HL-60 (cell line): ENCODE results near the gene PLCD1.

ENCODE experiments used
- DNase-seq, 2 experiments: peaks; one replicate each; pipeline ENCODE4 v3.0.0-alpha.2; 2010 to 2020; ENCODE audit warnings: low read depth in 1 of 2, low spot score in 1 of 2
- H3K27ac ChIP-seq: fragments of 250-450 bp; sonication (Bioruptor Pico); replicated peaks from 2 replicates; pipeline ENCODE4 v1.5.1; 2020; ENCODE audit warnings: mild to moderate bottlenecking, moderate library complexity
- H3K27me3 ChIP-seq: fragments of 250-450 bp; sonication (Bioruptor Pico); 2 replicates; pipeline ENCODE4 v1.5.1; 2021; ENCODE audit warnings: mild to moderate bottlenecking, moderate library complexity; ENCODE audit not compliant: insufficient read depth, poor library complexity, severe bottlenecking
- H3K4me3 ChIP-seq: replicated peaks from 2 replicates; pipeline ENCODE4 v1.5.1; 2011; ENCODE audit warnings: mild to moderate bottlenecking, control low read depth, low read length; ENCODE audit not compliant: insufficient read depth
- GABPA ChIP-seq: IDR thresholded peaks from 2 replicates; pipeline ENCODE4 v1.6.1; 2012; ENCODE audit warnings: low read depth
- POLR2AphosphoS5 ChIP-seq: IDR thresholded peaks from 2 replicates; pipeline ENCODE4 v1.6.1; 2012; ENCODE audit warnings: low read depth
- SPI1 ChIP-seq: IDR thresholded peaks from 2 replicates; pipeline ENCODE4 v1.6.1; 2012; ENCODE audit warnings: low read depth, mild to moderate bottlenecking, borderline replicate concordance
- TF ChIP-seq, protein P1 (sequence below): IDR thresholded peaks from 2 replicates; pipeline ENCODE4 v1.6.1; 2012; ENCODE audit warnings: low read depth; ENCODE audit not compliant: insufficient replicate concordance
- TF ChIP-seq, protein P2 (sequence below): IDR thresholded peaks from one replicate; pipeline ENCODE4 v1.5.1; 2011; ENCODE audit warnings: low read length, control low read depth, inconsistent platforms; ENCODE audit not compliant: insufficient read depth

Gene PLCD1

DNA sequence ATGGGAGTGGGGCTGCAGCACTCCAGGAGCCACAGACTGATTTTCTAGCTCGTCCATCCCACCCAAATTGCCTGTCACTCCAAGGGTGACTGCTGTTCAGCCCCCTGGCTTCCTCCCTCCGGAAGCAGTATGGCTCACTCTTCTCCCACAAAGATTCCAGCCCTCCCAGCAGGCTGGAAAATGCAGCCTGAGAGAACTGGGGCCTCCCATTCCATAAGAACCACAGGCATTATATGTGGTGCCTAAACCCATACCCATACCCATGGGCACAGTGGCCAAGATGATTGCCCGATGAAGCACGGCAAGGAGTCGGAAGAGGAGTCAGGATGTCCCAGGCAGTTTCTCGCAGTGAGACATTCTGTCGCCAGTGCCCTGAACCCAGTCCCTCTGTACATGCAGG, 44.8 kb downstream of the PLCD1 start:
- no peak overlapping the region for H3K4me3 ChIP-seq
- H3K27me3 ChIP-seq: no peaks in the 10 kb centered on the region
- DNase-seq: no peak
- TF ChIP-seq POLR2AphosphoS5 (no peak), SPI1 (no peak)
- H3K27ac ChIP-seq: no peak overlapping the region

DNA sequence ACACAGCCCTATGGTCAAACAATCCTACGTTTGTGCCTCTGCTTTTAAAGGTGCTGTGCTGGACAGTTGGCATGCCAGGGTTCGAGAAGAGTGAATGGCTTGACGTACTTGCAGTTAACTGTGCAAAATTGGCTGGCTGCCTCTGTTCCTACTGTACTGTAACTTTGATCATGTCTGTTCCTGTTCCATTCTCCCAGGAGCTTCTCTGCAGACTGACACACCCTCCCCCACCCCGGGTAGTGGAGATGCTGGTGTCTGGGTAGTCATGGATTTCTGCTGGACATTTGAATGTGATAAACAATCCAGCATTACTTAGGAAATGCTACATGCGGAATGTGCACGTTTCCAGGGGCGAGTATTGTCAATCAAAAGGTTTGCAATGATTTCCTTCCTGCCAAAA, 45.4 kb downstream of the PLCD1 start:
- TF ChIP-seq, protein P1, sequence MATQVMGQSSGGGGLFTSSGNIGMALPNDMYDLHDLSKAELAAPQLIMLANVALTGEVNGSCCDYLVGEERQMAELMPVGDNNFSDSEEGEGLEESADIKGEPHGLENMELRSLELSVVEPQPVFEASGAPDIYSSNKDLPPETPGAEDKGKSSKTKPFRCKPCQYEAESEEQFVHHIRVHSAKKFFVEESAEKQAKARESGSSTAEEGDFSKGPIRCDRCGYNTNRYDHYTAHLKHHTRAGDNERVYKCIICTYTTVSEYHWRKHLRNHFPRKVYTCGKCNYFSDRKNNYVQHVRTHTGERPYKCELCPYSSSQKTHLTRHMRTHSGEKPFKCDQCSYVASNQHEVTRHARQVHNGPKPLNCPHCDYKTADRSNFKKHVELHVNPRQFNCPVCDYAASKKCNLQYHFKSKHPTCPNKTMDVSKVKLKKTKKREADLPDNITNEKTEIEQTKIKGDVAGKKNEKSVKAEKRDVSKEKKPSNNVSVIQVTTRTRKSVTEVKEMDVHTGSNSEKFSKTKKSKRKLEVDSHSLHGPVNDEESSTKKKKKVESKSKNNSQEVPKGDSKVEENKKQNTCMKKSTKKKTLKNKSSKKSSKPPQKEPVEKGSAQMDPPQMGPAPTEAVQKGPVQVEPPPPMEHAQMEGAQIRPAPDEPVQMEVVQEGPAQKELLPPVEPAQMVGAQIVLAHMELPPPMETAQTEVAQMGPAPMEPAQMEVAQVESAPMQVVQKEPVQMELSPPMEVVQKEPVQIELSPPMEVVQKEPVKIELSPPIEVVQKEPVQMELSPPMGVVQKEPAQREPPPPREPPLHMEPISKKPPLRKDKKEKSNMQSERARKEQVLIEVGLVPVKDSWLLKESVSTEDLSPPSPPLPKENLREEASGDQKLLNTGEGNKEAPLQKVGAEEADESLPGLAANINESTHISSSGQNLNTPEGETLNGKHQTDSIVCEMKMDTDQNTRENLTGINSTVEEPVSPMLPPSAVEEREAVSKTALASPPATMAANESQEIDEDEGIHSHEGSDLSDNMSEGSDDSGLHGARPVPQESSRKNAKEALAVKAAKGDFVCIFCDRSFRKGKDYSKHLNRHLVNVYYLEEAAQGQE: no peak
- TF ChIP-seq GABPA (no peak), POLR2AphosphoS5 (no peak), SPI1 (no peak)
- TF ChIP-seq, protein P2, sequence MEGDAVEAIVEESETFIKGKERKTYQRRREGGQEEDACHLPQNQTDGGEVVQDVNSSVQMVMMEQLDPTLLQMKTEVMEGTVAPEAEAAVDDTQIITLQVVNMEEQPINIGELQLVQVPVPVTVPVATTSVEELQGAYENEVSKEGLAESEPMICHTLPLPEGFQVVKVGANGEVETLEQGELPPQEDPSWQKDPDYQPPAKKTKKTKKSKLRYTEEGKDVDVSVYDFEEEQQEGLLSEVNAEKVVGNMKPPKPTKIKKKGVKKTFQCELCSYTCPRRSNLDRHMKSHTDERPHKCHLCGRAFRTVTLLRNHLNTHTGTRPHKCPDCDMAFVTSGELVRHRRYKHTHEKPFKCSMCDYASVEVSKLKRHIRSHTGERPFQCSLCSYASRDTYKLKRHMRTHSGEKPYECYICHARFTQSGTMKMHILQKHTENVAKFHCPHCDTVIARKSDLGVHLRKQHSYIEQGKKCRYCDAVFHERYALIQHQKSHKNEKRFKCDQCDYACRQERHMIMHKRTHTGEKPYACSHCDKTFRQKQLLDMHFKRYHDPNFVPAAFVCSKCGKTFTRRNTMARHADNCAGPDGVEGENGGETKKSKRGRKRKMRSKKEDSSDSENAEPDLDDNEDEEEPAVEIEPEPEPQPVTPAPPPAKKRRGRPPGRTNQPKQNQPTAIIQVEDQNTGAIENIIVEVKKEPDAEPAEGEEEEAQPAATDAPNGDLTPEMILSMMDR: no peak
- DNase-seq: no peak
- no peak overlapping the region for H3K4me3 ChIP-seq
- no peaks in the 10 kb centered on the region for H3K27me3 ChIP-seq
- H3K27ac ChIP-seq: no peak overlapping the region

DNA sequence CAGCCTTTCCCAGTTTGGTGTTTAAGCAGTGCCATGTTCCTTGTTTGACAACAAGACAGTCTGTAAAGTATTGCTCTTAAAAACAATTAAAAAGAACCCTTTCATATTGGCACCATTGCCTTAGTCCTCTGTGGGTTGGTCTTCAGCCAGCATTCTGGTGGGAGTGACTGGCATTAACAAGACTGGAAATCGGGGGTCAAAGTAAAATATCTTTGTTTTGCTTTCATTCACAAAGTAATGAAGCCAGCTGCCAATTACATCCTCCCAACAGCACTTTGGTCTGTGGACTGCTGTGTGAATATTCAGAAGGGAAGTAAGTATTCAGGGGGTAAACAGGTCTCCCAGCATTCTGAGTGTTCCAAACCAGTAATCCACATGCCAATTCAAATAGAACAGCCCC, 47.1 kb downstream of the PLCD1 start:
- Histone ChIP-seq H3K27me3 (no peaks in the 10 kb centered on the region), H3K4me3 (no peak overlapping the region), H3K27ac (no peak overlapping the region)
- no peak for DNase-seq
- TF ChIP-seq POLR2AphosphoS5: no peak
- TF ChIP-seq SPI1: peak; percentile 3; the same call in 1 of the 2 replicates

DNA sequence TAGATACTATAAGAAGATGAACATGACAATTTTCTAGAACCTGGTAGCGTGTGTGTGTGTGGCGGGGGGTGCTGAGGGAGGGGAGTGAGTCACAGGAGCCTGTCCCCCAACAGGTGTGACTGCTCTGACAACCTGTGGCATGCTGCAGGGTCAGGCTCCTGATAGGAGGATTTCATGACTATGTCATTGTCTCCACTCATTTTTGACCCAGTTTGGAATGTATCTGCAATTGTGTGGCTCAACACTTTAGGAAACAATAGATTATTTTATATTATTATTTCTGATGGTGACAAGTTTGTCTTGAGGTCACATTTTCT, 48.1 kb downstream of the PLCD1 start:
- Histone ChIP-seq H3K27ac (peak overlapping the region; percentile 70), H3K4me3 (no peak overlapping the region), H3K27me3 (no peaks in the 10 kb centered on the region)
- DNase-seq: no peak
- TF ChIP-seq SPI1: no peak
- TF ChIP-seq, protein P1: no peak
- no peak for TF ChIP-seq POLR2AphosphoS5
- no peak for TF ChIP-seq GABPA
- TF ChIP-seq, protein P2: no peak
